Endodermal cell (in vitro differentiated cells): ENCODE measurements around the gene DLG1. TPM values are rescaled to one million over a fixed set of nuclear protein-coding genes. Genes with fewer than 3 reads are reported as not detected.

Experiments used
- DNase-seq: peaks from one replicate; pipeline ENCODE4 v3.0.0-alpha.2; 2017
- H3K27ac ChIP-seq: 2 replicates; pipeline ENCODE4 v1.5.1; 2013; ENCODE audit warnings: mild to moderate bottlenecking, low read depth, low read length, moderate library complexity
- H3K27me3 ChIP-seq: 2 replicates; pipeline ENCODE4 v1.6.1; 2013; ENCODE audit warnings: mild to moderate bottlenecking, low read length, moderate library complexity; ENCODE audit not compliant: insufficient read depth, control insufficient read depth, poor library complexity, severe bottlenecking
- H3K36me3 ChIP-seq: 2 replicates; pipeline ENCODE4 v1.7.0; 2013; ENCODE audit warnings: mild to moderate bottlenecking, low read length, moderate library complexity; ENCODE audit not compliant: control insufficient read depth, insufficient read depth
- H3K4me1 ChIP-seq: one replicate; pipeline ENCODE4 v1.7.0; 2013; ENCODE audit warnings: low read length; ENCODE audit not compliant: control insufficient read depth, insufficient read depth
- H3K4me3 ChIP-seq: 2 replicates; pipeline ENCODE4 v1.5.1; 2013; ENCODE audit warnings: mild to moderate bottlenecking, low read length, moderate library complexity
- H3K9ac ChIP-seq: 2 replicates; pipeline ENCODE4 v1.6.1; 2013; ENCODE audit warnings: mild to moderate bottlenecking, low read length, moderate library complexity; ENCODE audit not compliant: poor library complexity, severe bottlenecking; ENCODE audit errors: extremely low read depth
- H3K9me3 ChIP-seq: 2 replicates; pipeline ENCODE4 v1.6.1; 2013; ENCODE audit warnings: mild to moderate bottlenecking, low read length, moderate library complexity; ENCODE audit not compliant: control insufficient read depth
- H3K27ac Mint-ChIP-seq: 2 replicates; pipeline ENCODE4 v1.8.0; 2020; ENCODE audit warnings: mixed read lengths
- H3K27me3 Mint-ChIP-seq: 2 replicates; pipeline ENCODE4 v1.8.0; 2021; ENCODE audit warnings: mild to moderate bottlenecking, mixed read lengths; ENCODE audit not compliant: insufficient read depth
- H3K36me3 Mint-ChIP-seq: 2 replicates; pipeline ENCODE4 v1.8.0; 2020; ENCODE audit warnings: low read depth, mixed read lengths
- H3K4me1 Mint-ChIP-seq: 2 replicates; pipeline ENCODE4 v1.8.0; 2020; ENCODE audit warnings: mixed read lengths
- H3K4me3 Mint-ChIP-seq: 2 replicates; pipeline ENCODE4 v1.8.0; 2020; ENCODE audit warnings: mild to moderate bottlenecking, moderate library complexity, mixed read lengths
- H3K9me3 Mint-ChIP-seq: 2 replicates; pipeline ENCODE4 v1.8.0; 2020; ENCODE audit warnings: mild to moderate bottlenecking, mixed read lengths
- WGBS, 2 experiments: methylation state at CpG; one replicate each; pipeline versions ENCODE4 v1.1.5 to v1.1.7; 2013; ENCODE audit warnings: missing lambda C conversion rate in 2 of 2, mixed read lengths in 1 of 2; ENCODE audit not compliant: insufficient coverage in 1 of 2, insufficient read length in 1 of 2; 5-methylcytosine and 5-hydroxymethylcytosine counted together
- total RNA-seq, 2 donors: library from RNA; stranded (reverse); fragmentation: NEBNext Ultra II Directional in 1 of 2; extraction: Animal tissue kit (Norgen Biotek cat#: 25700) in 1 of 2; gene quantifications; 2 replicates in 1 of 2; 3 replicates in 1 of 2; pipeline ENCODE4 v1.2.1, GENCODE V29; 2021
- TF ChIP-seq, protein P1 (sequence below): fragments of 200-600 bp; sonication (generic); conservative IDR thresholded peaks from 2 replicates; pipeline ENCODE4 v1.5.0; 2021; ENCODE audit warnings: antibody characterized with exemption, mild to moderate bottlenecking

The DLG1 gene
- total RNA-seq, 2 donors from 2014 or later = 78.7 to 96.9 TPM

DNA sequence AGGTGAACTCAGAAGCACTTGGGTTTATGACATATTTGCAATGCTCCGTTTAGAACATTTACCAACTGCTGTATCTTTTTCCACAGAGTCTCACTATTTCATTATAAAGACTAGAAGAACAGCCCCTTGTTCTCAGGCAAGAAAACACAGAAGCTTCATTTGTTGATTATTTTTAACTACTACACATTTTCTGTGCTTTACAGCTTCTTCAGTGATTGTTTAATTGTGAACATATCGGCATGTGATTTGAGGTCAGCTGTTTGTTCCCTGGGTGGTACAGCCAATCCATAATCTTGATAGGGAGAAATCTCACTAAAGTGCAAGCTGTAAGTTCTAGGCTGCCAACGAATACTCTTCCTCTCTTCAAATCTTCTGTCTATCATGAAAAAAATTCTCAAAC lies 31.0 kb upstream of the DLG1 start:
- no peak overlapping the region for H3K4me3 ChIP-seq
- H3K27me3 ChIP-seq = no peaks in the 10 kb centered on the region
- peaks cover 2% of the 10 kb centered on the region for H3K27me3 Mint-ChIP-seq
- H3K4me1 Mint-ChIP-seq = peaks cover 12% of the 10 kb centered on the region
- no peaks in the 10 kb centered on the region for H3K9me3 ChIP-seq
- DNase-seq = peak; percentile 3
- no peaks in the 10 kb centered on the region for H3K4me1 ChIP-seq
- WGBS, 2 experiments = 86 to 92% methylated on average over 1 to 3 of the region's 3 CpGs
- no peak overlapping the region for H3K4me3 Mint-ChIP-seq
- no peaks in the 10 kb centered on the region for H3K9me3 Mint-ChIP-seq
- H3K36me3 Mint-ChIP-seq = no peaks in the 10 kb centered on the region
- no peak overlapping the region for H3K27ac Mint-ChIP-seq
- no peak overlapping the region for H3K9ac ChIP-seq
- no peaks in the 10 kb centered on the region for H3K36me3 ChIP-seq
- TF ChIP-seq, protein P1, sequence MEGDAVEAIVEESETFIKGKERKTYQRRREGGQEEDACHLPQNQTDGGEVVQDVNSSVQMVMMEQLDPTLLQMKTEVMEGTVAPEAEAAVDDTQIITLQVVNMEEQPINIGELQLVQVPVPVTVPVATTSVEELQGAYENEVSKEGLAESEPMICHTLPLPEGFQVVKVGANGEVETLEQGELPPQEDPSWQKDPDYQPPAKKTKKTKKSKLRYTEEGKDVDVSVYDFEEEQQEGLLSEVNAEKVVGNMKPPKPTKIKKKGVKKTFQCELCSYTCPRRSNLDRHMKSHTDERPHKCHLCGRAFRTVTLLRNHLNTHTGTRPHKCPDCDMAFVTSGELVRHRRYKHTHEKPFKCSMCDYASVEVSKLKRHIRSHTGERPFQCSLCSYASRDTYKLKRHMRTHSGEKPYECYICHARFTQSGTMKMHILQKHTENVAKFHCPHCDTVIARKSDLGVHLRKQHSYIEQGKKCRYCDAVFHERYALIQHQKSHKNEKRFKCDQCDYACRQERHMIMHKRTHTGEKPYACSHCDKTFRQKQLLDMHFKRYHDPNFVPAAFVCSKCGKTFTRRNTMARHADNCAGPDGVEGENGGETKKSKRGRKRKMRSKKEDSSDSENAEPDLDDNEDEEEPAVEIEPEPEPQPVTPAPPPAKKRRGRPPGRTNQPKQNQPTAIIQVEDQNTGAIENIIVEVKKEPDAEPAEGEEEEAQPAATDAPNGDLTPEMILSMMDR = no peak
- no peak overlapping the region for H3K27ac ChIP-seq

DNA sequence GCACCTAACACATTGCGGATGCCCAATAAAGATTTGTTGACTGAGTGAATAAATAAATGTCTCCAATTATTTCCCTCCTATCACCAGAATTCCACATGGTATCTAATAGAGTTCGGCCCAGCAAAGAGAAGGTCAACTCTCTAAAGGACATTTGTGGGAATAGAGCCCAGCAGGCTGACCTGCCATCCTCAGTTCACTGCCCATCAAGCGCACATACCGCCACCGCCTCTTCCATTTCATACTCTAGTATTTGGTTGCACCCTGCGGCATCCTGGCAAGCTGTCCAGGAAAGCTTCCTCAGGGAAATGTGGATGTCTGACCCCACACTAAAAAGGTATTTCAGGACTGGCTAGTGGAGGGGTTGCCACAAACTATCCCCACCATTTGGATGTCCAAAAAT lies 29.8 kb upstream of the DLG1 start:
- H3K4me1 Mint-ChIP-seq = peaks cover under 1% of the 10 kb centered on the region
- Histone ChIP-seq H3K4me1 (no peaks in the 10 kb centered on the region), H3K27me3 (no peaks in the 10 kb centered on the region), H3K9me3 (no peaks in the 10 kb centered on the region), H3K4me3 (no peak overlapping the region), H3K9ac (no peak overlapping the region), H3K36me3 (no peaks in the 10 kb centered on the region), H3K27ac (no peak overlapping the region)
- H3K4me3 Mint-ChIP-seq = no peak overlapping the region
- no peaks in the 10 kb centered on the region for H3K36me3 Mint-ChIP-seq
- H3K9me3 Mint-ChIP-seq = no peaks in the 10 kb centered on the region
- H3K27me3 Mint-ChIP-seq = peaks cover 2% of the 10 kb centered on the region
- no peak overlapping the region for H3K27ac Mint-ChIP-seq
- WGBS, 2 experiments = 92 to 93% methylated on average over 5 of the region's 6 CpGs
- TF ChIP-seq, protein P1 = no peak
- DNase-seq = peak; percentile 5

DNA sequence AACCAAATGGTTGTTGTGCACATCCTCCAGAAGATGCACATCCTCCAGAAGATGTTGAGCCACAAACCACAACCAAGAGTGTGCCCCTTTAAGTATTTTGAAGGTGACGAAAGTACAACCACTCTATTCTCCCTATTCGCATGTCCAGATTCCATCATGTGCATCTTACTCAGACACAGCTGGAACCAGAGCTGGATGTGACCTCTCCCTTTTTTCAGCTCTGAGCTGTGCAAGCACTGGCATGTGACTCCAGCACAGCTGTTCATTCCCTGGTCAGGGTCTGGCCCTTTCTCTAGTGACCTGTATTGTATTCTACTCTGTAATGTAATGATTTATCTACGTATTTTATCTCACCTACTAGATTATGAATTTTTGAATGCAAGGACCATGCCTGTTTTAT lies 29.3 kb upstream of the DLG1 start:
- no peak overlapping the region for H3K27ac ChIP-seq
- no peaks in the 10 kb centered on the region for H3K4me1 ChIP-seq
- H3K27me3 ChIP-seq = no peaks in the 10 kb centered on the region
- Mint-ChIP-seq H3K4me1 (no peaks in the 10 kb centered on the region), H3K27ac (no peak overlapping the region), H3K9me3 (no peaks in the 10 kb centered on the region), H3K36me3 (no peaks in the 10 kb centered on the region), H3K27me3 (peaks cover 2% of the 10 kb centered on the region), H3K4me3 (no peak overlapping the region)
- TF ChIP-seq, protein P1 = no peak
- no peak overlapping the region for H3K9ac ChIP-seq
- 88 to 100% methylated on average over 2 to 3 of the region's 3 CpGs for WGBS, 2 experiments
- DNase-seq = peak; percentile 17
- H3K9me3 ChIP-seq = no peaks in the 10 kb centered on the region
- H3K4me3 ChIP-seq = no peak overlapping the region
- H3K36me3 ChIP-seq = no peaks in the 10 kb centered on the region
